Activated T-cell treated with anti-CD3 and anti-CD28 coated beads, Interleukin-2, amount 50 U/mL, for 72 hours (primary cell): ENCODE data around the gene BLMH. TPM values are rescaled to one million over a fixed set of nuclear protein-coding genes. Genes with fewer than 3 reads are reported as not detected.
A peak's percentile ranks its signal among the peaks of the same experiment; 100 is the strongest.

Experiments used
- ATAC-seq, 2 donors: fragments of 150-1000 bp; cut with Tn5 transposase; replicated peaks in 1 of 2; 2 replicates each; pipeline ENCODE4 v1.10.0; 2021; ENCODE audit warnings: moderate library complexity in 2 of 2, mild to moderate bottlenecking in 1 of 2
- DNase-seq, 2 donors: peaks; one replicate each; pipeline ENCODE4 v3.0.0; 2021 to 2022; ENCODE audit warnings: mixed read lengths in 1 of 2
- H3K27ac Mint-ChIP-seq: one replicate; pipeline ENCODE4 v1.8.0; 2022; ENCODE audit warnings: mild to moderate bottlenecking, moderate library complexity, mixed read lengths
- H3K27me3 Mint-ChIP-seq: one replicate; pipeline ENCODE4 v1.8.0; 2022; ENCODE audit warnings: low read depth, mixed read lengths
- H3K36me3 Mint-ChIP-seq, 2 donors: one replicate each; pipeline ENCODE4 v1.8.0; 2022; ENCODE audit warnings: mixed read lengths in 2 of 2, mild to moderate bottlenecking in 1 of 2; ENCODE audit not compliant: insufficient read depth in 2 of 2
- H3K4me1 Mint-ChIP-seq: one replicate; pipeline ENCODE4 v1.8.0; 2022; ENCODE audit warnings: low read depth, mixed read lengths
- H3K4me3 Mint-ChIP-seq, 2 donors: one replicate each; pipeline ENCODE4 v1.8.0; 2022; ENCODE audit warnings: mild to moderate bottlenecking in 2 of 2, mixed read lengths in 2 of 2, moderate library complexity in 2 of 2
- H3K9me3 Mint-ChIP-seq, 2 donors: one replicate each; pipeline ENCODE4 v1.8.0; 2022; ENCODE audit warnings: mixed read lengths in 2 of 2
- total RNA-seq, 2 donors: library from RNA; stranded (reverse); gene quantifications; one replicate each; pipeline ENCODE4 v1.2.3, GENCODE V29; 2022

The BLMH gene
- total RNA-seq = 10 to 100 TPM; 49.5 to 63.9 TPM

- Mint-ChIP-seq H3K27me3 (no peaks in the 10 kb centered on the region), H3K36me3 (peaks cover 3 to 15% of the 10 kb centered on the region in 2 donors), H3K27ac (peak within 1 kb of the TSS; percentile 76), H3K4me1 (peaks cover 20% of the 10 kb centered on the region), H3K9me3 (no peaks in the 10 kb centered on the region), H3K4me3 (peak within 1 kb of the TSS; percentile 91 to 93)
- DNase-seq (peak; percentile 87 to 90), ATAC-seq (peak; percentile 84 to 88)
These were observed at the start of gene BLMH for GRCh38 chr17:30291543-30292285. Gene BLMH, minus strand, starts transcription at chr17:30291944. Its CDS starts 125 bp downstream, at chr17:30291819.

- Mint-ChIP-seq H3K27me3 (no peaks in the 10 kb centered on the region), H3K9me3 (peaks cover 0 to 2% of the 10 kb centered on the region in 2 donors), H3K4me3 (no peak overlapping the region), H3K27ac (no peak overlapping the region), H3K36me3 (no peaks in the 10 kb centered on the region), H3K4me1 (peaks cover 36% of the 10 kb centered on the region)
- ATAC-seq (no peak), DNase-seq (no peak)
These were observed 49.1 kb upstream of the BLMH start for GRCh38 chr17:30340801-30341356.

GRCh38 chr17:30339086-30339485 is 47.3 kb upstream of the BLMH start:
- H3K4me3 Mint-ChIP-seq = no peak overlapping the region
- H3K27me3 Mint-ChIP-seq = no peaks in the 10 kb centered on the region
- peaks cover 28% of the 10 kb centered on the region for H3K4me1 Mint-ChIP-seq
- ATAC-seq = no peak
- H3K9me3 Mint-ChIP-seq = peaks cover 0 to 2% of the 10 kb centered on the region in 2 donors
- H3K27ac Mint-ChIP-seq = no peak overlapping the region
- no peaks in the 10 kb centered on the region for H3K36me3 Mint-ChIP-seq
- DNase-seq = no peak

GRCh38 chr17:30337393-30337999 is 45.8 kb upstream of the BLMH start:
- no peak for ATAC-seq
- Mint-ChIP-seq H3K27me3 (no peaks in the 10 kb centered on the region), H3K27ac (no peak overlapping the region), H3K4me1 (peaks cover 44% of the 10 kb centered on the region), H3K4me3 (no peak overlapping the region), H3K9me3 (peaks cover 0 to 2% of the 10 kb centered on the region in 2 donors), H3K36me3 (no peaks in the 10 kb centered on the region)
- DNase-seq = no peak

GRCh38 chr17:30336369-30337171 is 44.8 kb upstream of the BLMH start:
- Mint-ChIP-seq H3K9me3 (peaks cover 0 to 2% of the 10 kb centered on the region in 2 donors), H3K36me3 (no peaks in the 10 kb centered on the region), H3K4me3 (no peak overlapping the region), H3K27me3 (no peaks in the 10 kb centered on the region), H3K4me1 (peaks cover 49% of the 10 kb centered on the region), H3K27ac (no peak overlapping the region)
- DNase-seq (peak; percentile 64 to 71), ATAC-seq (peak; percentile 15 to 17)

- peaks cover 59% of the 10 kb centered on the region for H3K4me1 Mint-ChIP-seq
- H3K36me3 Mint-ChIP-seq = no peaks in the 10 kb centered on the region
- H3K9me3 Mint-ChIP-seq = peaks cover 0 to 2% of the 10 kb centered on the region in 2 donors
- H3K27me3 Mint-ChIP-seq = no peaks in the 10 kb centered on the region
- H3K4me3 Mint-ChIP-seq = no peak overlapping the region
- no peak overlapping the region for H3K27ac Mint-ChIP-seq
- ATAC-seq = no peak
- no peak for DNase-seq
These were observed 42.7 kb upstream of the BLMH start for GRCh38 chr17:30334421-30334820.

- Mint-ChIP-seq H3K36me3 (no peaks in the 10 kb centered on the region), H3K27me3 (no peaks in the 10 kb centered on the region), H3K4me3 (peak within 1 kb of the TSS; percentile 33 to 65), H3K4me1 (peaks cover 63% of the 10 kb centered on the region), H3K9me3 (peaks cover 0 to 2% of the 10 kb centered on the region in 2 donors), H3K27ac (peak within 1 kb of the TSS; percentile 60)
- DNase-seq (no peak), ATAC-seq (no peak)
These were observed 42.0 kb upstream of the BLMH start, which contains the start of gene TMIGD1 for GRCh38 chr17:30333503-30334360. Gene TMIGD1, minus strand, starts transcription at chr17:30334057. Its CDS starts 1,924 bp downstream, at chr17:30332133.

- Mint-ChIP-seq H3K27ac (peak overlapping the region; percentile 60), H3K36me3 (no peaks in the 10 kb centered on the region), H3K4me3 (peak overlapping the region; percentile 62 to 65), H3K27me3 (no peaks in the 10 kb centered on the region), H3K4me1 (peaks cover 63% of the 10 kb centered on the region), H3K9me3 (peaks cover 0 to 2% of the 10 kb centered on the region in 2 donors)
- DNase-seq (peak; percentile 51 to 69), ATAC-seq (peak; percentile 94 to 95)
These were observed 40.4 kb upstream of the BLMH start for GRCh38 chr17:30332057-30332542.

- H3K27me3 Mint-ChIP-seq = peaks cover 8% of the 10 kb centered on the region
- H3K4me3 Mint-ChIP-seq = no peak overlapping the region
- no peaks in the 10 kb centered on the region for H3K9me3 Mint-ChIP-seq
- peaks cover 55% of the 10 kb centered on the region for H3K4me1 Mint-ChIP-seq
- no peak overlapping the region for H3K27ac Mint-ChIP-seq
- DNase-seq (no peak), ATAC-seq (no peak)
- H3K36me3 Mint-ChIP-seq = no peaks in the 10 kb centered on the region
These were observed 35.1 kb upstream of the BLMH start for GRCh38 chr17:30326809-30327208.

GRCh38 chr17:30324723-30325122 is 33.0 kb upstream of the BLMH start:
- no peak overlapping the region for H3K27ac Mint-ChIP-seq
- DNase-seq (no peak), ATAC-seq (no peak)
- H3K4me1 Mint-ChIP-seq = peaks cover 34% of the 10 kb centered on the region
- H3K27me3 Mint-ChIP-seq = peaks cover 8% of the 10 kb centered on the region
- no peaks in the 10 kb centered on the region for H3K36me3 Mint-ChIP-seq
- no peaks in the 10 kb centered on the region for H3K9me3 Mint-ChIP-seq
- H3K4me3 Mint-ChIP-seq = no peak overlapping the region

- H3K36me3 Mint-ChIP-seq = no peaks in the 10 kb centered on the region
- H3K27ac Mint-ChIP-seq = peak overlapping the region; percentile 31
- H3K27me3 Mint-ChIP-seq = peaks cover 8% of the 10 kb centered on the region
- ATAC-seq (peak; percentile 96 to 97), DNase-seq (peak; percentile 33 to 40)
- peaks cover 31% of the 10 kb centered on the region for H3K4me1 Mint-ChIP-seq
- no peaks in the 10 kb centered on the region for H3K9me3 Mint-ChIP-seq
- H3K4me3 Mint-ChIP-seq = peak overlapping the region; percentile 2 to 38
These were observed 32.2 kb upstream of the BLMH start for GRCh38 chr17:30323895-30324319.
